ENCODE data around the gene NOL4L. TPM values are rescaled to one million over a fixed set of nuclear protein-coding genes. Genes with fewer than 3 reads are reported as not detected.

Gene NOL4L
- polyA plus RNA-seq, 3 donors, result 1.1 to 30.9 (median 2.8) TPM

GRCh38 chr20:32619586-32619985, 34.5 kb upstream of the NOL4L start:
- Histone ChIP-seq H4K20me1 (ENCODE audit: insufficient read depth, low read length) (no peaks in the 10 kb centered on the region), H2AFZ (ENCODE audit: insufficient read depth, low read depth, low read length, poor library complexity, severe bottlenecking) (no peak overlapping the region), H3K79me2 (ENCODE audit: insufficient read depth, low read length) (no peaks in the 10 kb centered on the region), H3K9ac (ENCODE audit: insufficient read depth, low read length, poor library complexity, severe bottlenecking) (no peak overlapping the region), H3K36me3 (replicated peaks in 1 of 2; ENCODE audit: control insufficient read depth in 1 of 2, insufficient read depth in 2 of 2, low read length in 2 of 2) (no peaks in the 10 kb centered on the region), H3K9me3 (replicated peaks in 1 of 2; ENCODE audit: control insufficient read depth in 1 of 2, insufficient read depth in 1 of 2, low read length in 2 of 2) (no peaks in the 10 kb centered on the region), H3K4me2 (replicated peaks; ENCODE audit: extremely low read depth, low read length, poor library complexity, severe bottlenecking) (no peak overlapping the region), H3K4me3 (replicated peaks in 1 of 3; ENCODE audit: low read depth in 2 of 3, low read length in 3 of 3) (no peak overlapping the region), H3K4me1 (ENCODE audit: control insufficient read depth in 1 of 2, insufficient read depth in 2 of 2, low read length in 2 of 2) (no peaks in the 10 kb centered on the region), H3K27ac (ENCODE audit: low read depth in 1 of 2, low read length in 2 of 2) (no peak overlapping the region), H3K27me3 (ENCODE audit: control insufficient read depth in 2 of 2, insufficient read depth in 2 of 2, low read length in 2 of 2) (no peaks in the 10 kb centered on the region)
- Mint-ChIP-seq H3K27me3 (ENCODE audit: low read depth in 3 of 3) (peaks cover 0 to 10% (median 7%) of the 10 kb centered on the region in 3 donors), H3K36me3 (no peaks in the 10 kb centered on the region), H3K4me1 (no peaks in the 10 kb centered on the region), H3K27ac (no peak overlapping the region), H3K9me3 (no peaks in the 10 kb centered on the region), H3K4me3 (no peak overlapping the region)
- no peak for DNase-seq
- intact Hi-C loops (cut with micrococcal nuclease), result no loop called here
- 92% methylated on average over 7 of the region's 8 CpGs for WGBS (ENCODE audit: insufficient coverage)
- TF ChIP-seq CTCF (IDR thresholded peaks at IDR 0.05), result no peak

GRCh38 chr20:32614772-32615171, 29.6 kb upstream of the NOL4L start:
- peaks cover 10 to 14% of the 10 kb centered on the region in 2 donors for H3K4me1 ChIP-seq (ENCODE audit: control insufficient read depth in 1 of 2, insufficient read depth in 2 of 2, low read length in 2 of 2)
- H3K27me3 Mint-ChIP-seq (ENCODE audit: low read depth in 3 of 3), result peaks cover 0 to 13% (median 7%) of the 10 kb centered on the region in 3 donors
- peak overlapping the region in 1 of 2 donors; percentile 24 for H3K4me3 Mint-ChIP-seq
- peaks cover 0 to 2% of the 10 kb centered on the region in 2 donors for H3K36me3 Mint-ChIP-seq
- peaks cover 0 to 7% (median 0%) of the 10 kb centered on the region in 7 donors for H3K9me3 Mint-ChIP-seq
- intact Hi-C loops (cut with micrococcal nuclease), result no loop called here
- peaks cover 13% of the 10 kb centered on the region for H3K4me1 Mint-ChIP-seq
- H3K79me2 ChIP-seq (ENCODE audit: insufficient read depth, low read length), result no peaks in the 10 kb centered on the region
- no peak overlapping the region for H3K4me3 ChIP-seq (replicated peaks in 1 of 3; ENCODE audit: low read depth in 2 of 3, low read length in 3 of 3)
- H2AFZ ChIP-seq (ENCODE audit: insufficient read depth, low read depth, low read length, poor library complexity, severe bottlenecking), result no peak overlapping the region
- DNase-seq, result no peak
- 96% methylated on average over 2 of the region's 2 CpGs for WGBS (ENCODE audit: insufficient coverage)
- H3K9ac ChIP-seq (ENCODE audit: insufficient read depth, low read length, poor library complexity, severe bottlenecking), result no peak overlapping the region
- no peak for TF ChIP-seq CTCF (IDR thresholded peaks at IDR 0.05)
- H4K20me1 ChIP-seq (ENCODE audit: insufficient read depth, low read length), result no peaks in the 10 kb centered on the region
- H3K27ac Mint-ChIP-seq, result no peak overlapping the region
- H3K27me3 ChIP-seq (ENCODE audit: control insufficient read depth in 2 of 2, insufficient read depth in 2 of 2, low read length in 2 of 2), result no peaks in the 10 kb centered on the region
- no peaks in the 10 kb centered on the region for H3K36me3 ChIP-seq (replicated peaks in 1 of 2; ENCODE audit: control insufficient read depth in 1 of 2, insufficient read depth in 2 of 2, low read length in 2 of 2)
- H3K9me3 ChIP-seq (replicated peaks in 1 of 2; ENCODE audit: control insufficient read depth in 1 of 2, insufficient read depth in 1 of 2, low read length in 2 of 2), result no peaks in the 10 kb centered on the region
- H3K27ac ChIP-seq (ENCODE audit: low read depth in 1 of 2, low read length in 2 of 2), result no peak overlapping the region
- no peak overlapping the region for H3K4me2 ChIP-seq (replicated peaks; ENCODE audit: extremely low read depth, low read length, poor library complexity, severe bottlenecking)

Measured in CD14-positive monocyte (primary cell).